GM21825 (cell line): Measurements from ENCODE around the gene RGS17.

ENCODE experiments used
- ATAC-seq: cut with Tn5 transposase; IDR thresholded peaks from one replicate; pipeline ENCODE4 v1.9.1; 2021; ENCODE audit warnings: mild to moderate bottlenecking, moderate library complexity; ENCODE audit not compliant: unreplicated experiment

Gene RGS17

GRCh38 chr6:153086225-153086990, 44.7 kb downstream of the RGS17 start:
- no peak for ATAC-seq

DNA sequence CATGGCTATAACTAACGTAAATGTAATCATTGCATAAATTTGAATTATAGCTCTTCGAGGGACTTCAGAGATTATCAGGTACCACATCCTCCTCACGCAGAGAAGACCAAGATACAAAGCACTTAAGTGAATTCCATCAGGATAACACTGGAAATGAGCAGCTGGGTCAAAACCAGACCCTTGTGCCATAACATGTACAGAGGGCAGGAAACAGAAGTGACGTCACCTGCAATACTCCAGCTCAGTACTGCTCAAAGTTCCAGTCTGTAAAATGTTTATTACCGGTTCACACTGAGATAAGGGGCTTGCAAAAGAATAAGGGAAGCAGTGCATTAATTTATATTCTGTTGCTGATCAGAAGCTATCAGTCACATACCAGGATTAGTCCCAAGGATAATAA, 45.8 kb downstream of the RGS17 start:
- no peak for ATAC-seq

DNA sequence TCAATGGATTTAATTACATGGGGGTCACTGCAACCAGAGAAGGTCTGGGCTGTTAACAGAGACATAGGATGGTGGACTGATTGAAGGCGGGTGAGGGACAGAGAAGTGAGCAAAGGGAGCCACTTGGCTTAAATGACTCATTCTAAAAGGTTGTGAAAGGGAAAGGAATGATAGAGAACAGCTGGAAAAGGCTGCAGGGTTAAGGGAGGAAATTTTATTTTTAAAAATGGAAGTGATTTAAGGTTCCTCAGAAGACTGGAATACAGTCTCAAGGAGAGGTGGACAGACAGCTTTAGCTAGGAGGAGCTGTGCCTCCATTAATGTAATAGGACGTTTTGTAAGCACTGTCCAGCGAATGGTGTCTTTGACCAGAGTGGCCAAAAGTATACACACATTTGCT, 46.7 kb downstream of the RGS17 start:
- no peak for ATAC-seq

GRCh38 chr6:153083869-153084268, 47.2 kb downstream of the RGS17 start:
- no peak for ATAC-seq

DNA sequence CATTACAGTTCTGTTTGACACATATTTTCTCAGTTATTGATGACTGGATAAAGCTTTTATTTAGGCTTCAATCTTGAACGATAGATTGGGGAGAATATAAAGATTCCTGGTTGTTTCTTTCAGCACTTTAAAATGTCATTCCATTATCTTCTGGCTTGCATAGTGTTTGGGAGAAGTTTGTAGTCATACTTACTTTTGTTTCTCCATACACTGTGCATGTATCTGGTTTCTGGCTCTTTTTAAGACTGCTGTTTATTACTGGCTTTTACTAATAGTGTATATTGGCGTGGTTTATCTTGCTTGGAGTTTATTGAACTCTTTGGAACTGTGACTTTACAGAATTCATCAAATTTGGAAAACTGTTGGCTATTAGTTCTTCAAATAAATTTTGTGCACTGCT, 49.2 kb downstream of the RGS17 start:
- no peak for ATAC-seq

DNA sequence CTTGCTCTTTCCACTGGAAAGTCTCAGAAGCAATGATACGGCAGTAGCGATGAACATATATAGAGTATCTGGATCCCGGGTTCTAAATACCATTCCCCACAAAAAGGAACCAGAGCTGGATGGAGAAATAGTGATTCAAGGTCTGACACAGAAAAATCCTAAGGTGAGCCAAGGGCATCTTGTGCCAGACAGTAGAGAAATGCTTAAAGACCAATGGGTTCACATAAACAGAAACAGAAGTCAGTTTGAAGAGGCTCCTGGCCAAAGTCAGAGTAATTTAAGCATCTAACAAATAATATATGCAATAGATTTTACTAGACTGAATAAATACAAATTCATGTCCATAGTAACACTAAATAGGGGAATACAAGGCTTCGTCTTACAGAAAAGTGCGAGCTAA, 54.7 kb downstream of the RGS17 start:
- no peak for ATAC-seq

- ATAC-seq, result no peak
These were observed 56.3 kb downstream of the RGS17 start for GRCh38 chr6:153074761-153075160.

DNA sequence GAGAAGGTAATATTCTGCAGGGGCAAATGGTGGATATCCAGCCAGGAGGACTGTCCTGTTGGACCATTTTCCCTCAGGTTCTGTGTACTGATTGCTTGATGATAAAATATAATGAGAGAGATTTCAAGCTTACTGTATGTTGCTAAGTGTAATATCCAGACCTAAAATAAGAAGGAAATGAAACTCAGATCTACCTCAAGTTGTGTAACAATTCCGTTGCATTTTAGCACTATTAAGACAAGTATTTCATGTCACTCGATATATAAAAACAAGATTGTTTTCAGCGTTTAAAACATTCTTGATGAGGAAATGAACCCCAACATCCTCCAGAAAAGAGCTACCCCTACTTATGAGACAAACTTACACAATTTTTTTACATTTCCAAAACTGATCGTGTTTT, 57.2 kb downstream of the RGS17 start:
- no peak for ATAC-seq

DNA sequence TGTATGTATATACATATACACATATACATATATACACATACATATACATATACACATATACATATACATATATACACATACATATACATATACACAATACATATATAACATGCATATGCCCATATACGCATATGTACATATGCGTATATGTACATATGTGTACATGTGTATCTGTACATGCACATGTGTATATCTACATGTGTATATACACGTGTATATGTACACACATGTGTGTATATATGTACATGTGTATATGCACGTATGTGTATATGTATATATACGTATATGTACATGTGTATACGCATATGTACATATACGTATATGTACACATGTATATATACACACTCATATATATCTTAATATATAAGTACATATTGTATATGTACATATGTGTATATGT, 60.3 kb downstream of the RGS17 start:
- ATAC-seq, result no peak

DNA sequence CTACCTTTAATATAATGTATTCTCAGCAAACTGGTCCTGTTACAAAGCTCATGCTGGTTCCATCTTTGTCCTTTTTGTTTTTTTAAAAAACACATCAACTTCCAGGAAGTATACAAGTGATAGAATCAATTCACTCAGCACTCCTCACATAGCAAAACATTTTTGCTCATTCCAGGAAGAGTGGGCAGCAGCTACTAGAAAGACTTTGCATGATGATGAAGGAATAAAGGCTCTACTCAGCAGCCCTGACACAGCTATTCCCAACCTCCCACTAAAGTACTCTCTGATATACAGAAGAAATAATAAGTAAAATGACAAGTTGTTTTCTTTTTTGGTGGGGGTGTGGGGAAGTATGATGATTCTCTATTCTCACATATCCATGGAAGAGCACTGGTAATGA, 61.2 kb downstream of the RGS17 start:
- no peak for ATAC-seq

DNA sequence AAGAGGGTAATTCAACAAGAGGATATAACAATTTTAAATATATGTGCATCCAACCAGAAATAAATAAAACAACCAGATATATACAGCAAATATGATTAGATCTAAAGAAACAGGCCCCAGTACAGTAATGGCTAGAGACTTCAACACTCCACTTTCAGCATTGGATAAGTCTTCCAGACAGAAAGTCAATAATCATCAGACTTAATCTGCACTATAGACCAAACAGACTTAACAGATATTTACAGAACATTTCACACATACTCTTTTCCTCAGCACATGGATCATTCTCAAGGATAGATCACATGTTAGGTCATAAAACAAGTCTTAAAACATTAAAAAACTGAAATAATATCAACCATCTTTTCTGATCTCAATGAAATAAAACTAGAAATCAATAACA, 65.9 kb downstream of the RGS17 start:
- ATAC-seq, result no peak

- no peak for ATAC-seq
These were observed 67.1 kb downstream of the RGS17 start for GRCh38 chr6:153063936-153064335.

DNA sequence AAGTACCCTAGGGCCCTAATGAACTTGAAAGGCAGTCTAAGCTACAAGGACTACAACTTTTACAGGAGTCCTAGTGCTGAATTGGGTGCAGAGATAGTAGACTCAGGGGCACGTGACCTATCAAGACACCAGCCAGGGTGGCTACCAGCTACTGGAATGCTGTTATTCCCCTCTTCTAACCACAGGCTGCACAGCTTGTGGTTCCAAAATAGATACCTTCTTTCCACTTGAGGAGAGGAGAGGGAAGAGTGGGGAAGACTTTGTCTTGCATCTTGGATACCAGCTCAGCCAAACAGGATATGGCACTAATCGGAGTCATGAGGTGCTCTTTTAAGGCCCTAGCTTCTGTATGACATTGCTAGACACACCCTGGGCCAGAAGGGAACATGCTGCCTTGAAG, 68.6 kb downstream of the RGS17 start:
- ATAC-seq, result no peak

- no peak for ATAC-seq
These were observed 71.3 kb downstream of the RGS17 start for GRCh38 chr6:153059757-153060156.

- no peak for ATAC-seq
These were observed 71.8 kb downstream of the RGS17 start for GRCh38 chr6:153059311-153059710.

GRCh38 chr6:153058909-153059308, 72.2 kb downstream of the RGS17 start:
- no peak for ATAC-seq

- no peak for ATAC-seq
These were observed 72.8 kb downstream of the RGS17 start for GRCh38 chr6:153058291-153058690.

DNA sequence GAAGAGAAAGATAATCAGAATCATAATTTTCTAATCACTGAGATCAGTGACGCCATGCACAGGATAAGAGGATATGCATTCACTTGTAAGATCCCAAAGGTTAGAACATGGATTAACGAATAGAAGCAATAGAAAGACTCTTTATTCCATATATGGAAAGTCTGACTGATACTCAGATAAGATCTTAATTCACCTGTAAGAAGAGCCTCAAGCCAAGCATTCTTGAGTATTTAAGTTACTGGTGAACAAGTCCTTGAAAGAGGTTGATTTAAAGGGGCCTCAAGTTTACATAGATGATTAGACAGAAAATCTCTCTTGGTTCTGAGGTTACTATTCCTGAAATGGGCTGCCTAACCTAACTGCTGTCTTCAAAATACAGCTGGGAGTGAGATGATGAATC, 74.8 kb downstream of the RGS17 start:
- ATAC-seq, result no peak

DNA sequence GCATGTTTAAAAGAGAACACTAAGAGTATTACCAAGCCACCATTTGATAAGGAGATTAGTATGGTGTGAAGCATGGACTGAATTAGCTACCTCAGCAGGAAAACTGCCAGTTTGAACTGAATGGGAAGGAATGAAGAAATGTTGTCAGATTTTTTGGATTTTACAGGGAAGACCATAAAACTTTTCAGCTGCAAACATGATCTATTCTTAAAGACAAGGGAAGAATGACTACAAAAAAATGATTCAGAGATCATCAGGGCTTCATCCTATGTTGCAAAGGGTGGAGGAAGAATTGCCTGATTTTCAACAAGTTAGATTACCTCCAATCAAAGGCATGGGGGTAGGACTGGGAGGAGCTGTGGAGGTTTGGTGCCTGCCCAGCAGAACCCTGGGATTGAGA, 79.3 kb downstream of the RGS17 start:
- no peak for ATAC-seq

GRCh38 chr6:153048631-153049030, 82.5 kb downstream of the RGS17 start:
- no peak for ATAC-seq

- no peak for ATAC-seq
These were observed 83.7 kb downstream of the RGS17 start for GRCh38 chr6:153047386-153047785.

- ATAC-seq, result no peak
These were observed 85.8 kb downstream of the RGS17 start for GRCh38 chr6:153045271-153045670.

DNA sequence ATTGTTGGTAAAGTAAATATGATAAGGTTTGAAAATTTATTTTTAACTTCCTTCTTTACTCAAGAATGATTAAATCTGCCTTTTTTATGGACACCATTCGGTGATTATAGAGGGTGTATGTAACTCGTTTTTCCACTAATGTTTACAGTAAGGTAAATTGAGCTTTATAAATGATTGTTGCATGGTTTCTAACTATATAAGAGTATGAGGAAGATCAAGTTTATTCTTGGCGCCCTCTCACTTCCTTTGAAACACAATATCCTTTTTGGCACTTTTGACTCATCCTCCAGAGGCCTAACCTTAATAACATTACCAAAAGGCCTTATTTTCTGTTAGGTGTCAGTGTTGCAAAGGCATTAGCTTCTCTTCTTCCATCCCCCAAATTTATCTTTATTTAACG, 86.8 kb downstream of the RGS17 start:
- ATAC-seq, result no peak
